Mesenchymal stem cell (in vitro differentiated cells and primary cell): ENCODE measurements around the gene MACROD2.

Source experiments
- DNase-seq: peaks from one replicate; pipeline ENCODE4 v3.0.0-alpha.2; 2013
- H2AFZ ChIP-seq: one replicate; pipeline ENCODE4 v1.6.1; 2013; ENCODE audit warnings: low read depth, mild to moderate bottlenecking, control low read depth, inconsistent platforms, low read length, moderate library complexity
- H2AK5ac ChIP-seq: 2 replicates; pipeline ENCODE4 v1.6.1; 2013; ENCODE audit warnings: low read length, moderate library complexity, mild to moderate bottlenecking, inconsistent platforms; ENCODE audit not compliant: severe bottlenecking
- H2BK120ac ChIP-seq: one replicate; pipeline ENCODE4 v1.6.1; 2013; ENCODE audit warnings: low read depth, mild to moderate bottlenecking, inconsistent platforms, low read length, moderate library complexity
- H2BK12ac ChIP-seq, 2 experiments: one replicate each; pipeline ENCODE4 v1.6.1; 2013; ENCODE audit warnings: inconsistent platforms in 2 of 2, low read length in 2 of 2, mild to moderate bottlenecking in 2 of 2, moderate library complexity in 2 of 2, control low read depth in 1 of 2
- H2BK15ac ChIP-seq: one replicate; pipeline ENCODE4 v1.6.1; 2013; ENCODE audit warnings: mild to moderate bottlenecking, low read depth, inconsistent platforms; ENCODE audit not compliant: poor library complexity, severe bottlenecking
- H2BK5ac ChIP-seq: 2 replicates; pipeline ENCODE4 v1.6.1; 2013; ENCODE audit warnings: low read depth, mild to moderate bottlenecking, low read length, control low read depth, inconsistent platforms; ENCODE audit not compliant: poor library complexity, severe bottlenecking
- H3K14ac ChIP-seq, 2 experiments: one replicate each; pipeline ENCODE4 v1.6.1; 2013; ENCODE audit warnings: inconsistent platforms in 2 of 2, low read length in 2 of 2, control low read depth in 1 of 2, mild to moderate bottlenecking in 1 of 2, moderate library complexity in 1 of 2
- H3K18ac ChIP-seq, 2 experiments: one replicate each; pipeline ENCODE4 v1.6.1; 2013; ENCODE audit warnings: inconsistent platforms in 2 of 2, low read length in 2 of 2, control low read depth in 1 of 2, low read depth in 1 of 2, mild to moderate bottlenecking in 1 of 2
- H3K23ac ChIP-seq, 2 experiments: one replicate each; pipeline ENCODE4 v1.6.1; 2013; ENCODE audit warnings: inconsistent platforms in 2 of 2, low read length in 2 of 2, mild to moderate bottlenecking in 2 of 2, moderate library complexity in 2 of 2, control low read depth in 1 of 2
- H3K27ac ChIP-seq: 2 replicates; pipeline ENCODE4 v1.5.1; 2013; ENCODE audit warnings: mild to moderate bottlenecking, moderate library complexity, low read length, control low read depth, inconsistent platforms; ENCODE audit not compliant: poor library complexity, severe bottlenecking
- H3K27me3 ChIP-seq, 2 experiments: 2 replicates each; pipeline versions ENCODE4 v1.6.1 to v1.7.0; 2013; ENCODE audit warnings: low read length in 2 of 2, mild to moderate bottlenecking in 2 of 2, moderate library complexity in 2 of 2, control low read depth in 1 of 2, inconsistent platforms in 1 of 2; ENCODE audit not compliant: control insufficient read depth in 1 of 2, insufficient read depth in 1 of 2
- H3K36me3 ChIP-seq, 2 experiments: 2 replicates each; pipeline versions ENCODE4 v1.6.1 to v1.7.0; 2013; ENCODE audit warnings: low read length in 2 of 2, control low read depth in 1 of 2, inconsistent platforms in 1 of 2, low read depth in 1 of 2, mild to moderate bottlenecking in 1 of 2; ENCODE audit not compliant: insufficient read depth in 2 of 2, control insufficient read depth in 1 of 2
- H3K4ac ChIP-seq, 2 experiments: one replicate each; pipeline ENCODE4 v1.6.1; 2013; ENCODE audit warnings: inconsistent platforms in 2 of 2, low read length in 2 of 2, mild to moderate bottlenecking in 2 of 2, moderate library complexity in 2 of 2, control low read depth in 1 of 2, low read depth in 1 of 2
- H3K4me1 ChIP-seq: 2 replicates; pipeline ENCODE4 v1.6.1; 2013; ENCODE audit warnings: low read depth, low read length, control low read depth; ENCODE audit not compliant: control insufficient read depth, insufficient read depth
- H3K4me2 ChIP-seq: 2 replicates; pipeline ENCODE4 v1.6.1; 2013; ENCODE audit warnings: low read length, mild to moderate bottlenecking, inconsistent platforms; ENCODE audit not compliant: poor library complexity, severe bottlenecking
- H3K4me3 ChIP-seq, 2 experiments: 2 replicates each; pipeline versions ENCODE4 v1.5.1 to v1.7.0; 2013; ENCODE audit warnings: low read length in 2 of 2, mild to moderate bottlenecking in 2 of 2, control low read depth in 1 of 2, low read depth in 1 of 2; ENCODE audit not compliant: insufficient read depth in 1 of 2
- H3K79me1 ChIP-seq: replicated peaks from 2 replicates; pipeline ENCODE4 v1.6.1; 2013; ENCODE audit warnings: mild to moderate bottlenecking, control low read depth, low read length, inconsistent platforms; ENCODE audit not compliant: poor library complexity, severe bottlenecking
- H3K9ac ChIP-seq: 2 replicates; pipeline ENCODE4 v1.7.0; 2013; ENCODE audit warnings: mild to moderate bottlenecking, low read length, moderate library complexity
- H3K9me3 ChIP-seq: 2 replicates; pipeline ENCODE4 v1.7.0; 2013; ENCODE audit warnings: mild to moderate bottlenecking, low read length; ENCODE audit not compliant: control insufficient read depth
- H4K8ac ChIP-seq: one replicate; pipeline ENCODE4 v1.6.1; 2013; ENCODE audit warnings: inconsistent platforms, mild to moderate bottlenecking, low read length, moderate library complexity
- H4K91ac ChIP-seq: one replicate; pipeline ENCODE4 v1.6.1; 2013; ENCODE audit warnings: mild to moderate bottlenecking, low read length, inconsistent platforms
- WGBS: methylation state at CpG from one replicate; pipeline ENCODE4 v1.1.7; 2013; ENCODE audit warnings: mixed read lengths; 5-methylcytosine and 5-hydroxymethylcytosine counted together

Gene MACROD2

GRCh38 chr20:14521016-14521415 is 525.7 kb downstream of the MACROD2 start:
- Histone ChIP-seq H3K9me3 (no peaks in the 10 kb centered on the region), H2BK12ac (no peak overlapping the region), H3K4me3 (no peak overlapping the region), H3K36me3 (no peaks in the 10 kb centered on the region), H2AFZ (no peak overlapping the region), H3K27me3 (no peaks in the 10 kb centered on the region), H3K4me2 (no peak overlapping the region), H3K9ac (no peak overlapping the region), H3K23ac (no peak overlapping the region), H2AK5ac (no peak overlapping the region), H2BK120ac (no peak overlapping the region), H3K4ac (no peak overlapping the region), H2BK15ac (no peak overlapping the region), H3K14ac (no peak overlapping the region), H4K8ac (no peak overlapping the region), H3K4me1 (no peaks in the 10 kb centered on the region), H4K91ac (no peak overlapping the region), H3K18ac (no peak overlapping the region), H3K27ac (no peak overlapping the region), H3K79me1 (no peaks in the 10 kb centered on the region), H2BK5ac (no peak overlapping the region)
- DNase-seq = no peak

GRCh38 chr20:14521436-14521835 is 526.1 kb downstream of the MACROD2 start:
- H2AFZ ChIP-seq = no peak overlapping the region
- H3K36me3 ChIP-seq = no peaks in the 10 kb centered on the region
- H3K4me1 ChIP-seq = no peaks in the 10 kb centered on the region
- no CpG with 5 or more reads among the region's 1 CpG for WGBS
- no peak overlapping the region for H2BK5ac ChIP-seq
- H2BK15ac ChIP-seq = no peak overlapping the region
- H3K9me3 ChIP-seq = no peaks in the 10 kb centered on the region
- H3K9ac ChIP-seq = no peak overlapping the region
- no peak overlapping the region for H3K4ac ChIP-seq
- DNase-seq = peak; percentile 26
- no peak overlapping the region for H3K4me2 ChIP-seq
- no peaks in the 10 kb centered on the region for H3K79me1 ChIP-seq
- no peak overlapping the region for H4K91ac ChIP-seq
- no peak overlapping the region for H3K23ac ChIP-seq
- H3K27ac ChIP-seq = no peak overlapping the region
- no peak overlapping the region for H3K18ac ChIP-seq
- H3K14ac ChIP-seq = no peak overlapping the region
- no peak overlapping the region for H2AK5ac ChIP-seq
- H2BK12ac ChIP-seq = no peak overlapping the region
- H2BK120ac ChIP-seq = no peak overlapping the region
- H3K27me3 ChIP-seq = no peaks in the 10 kb centered on the region
- H3K4me3 ChIP-seq = no peak overlapping the region
- H4K8ac ChIP-seq = no peak overlapping the region

GRCh38 chr20:14522595-14522994 is 527.3 kb downstream of the MACROD2 start:
- H3K27ac ChIP-seq = no peak overlapping the region
- H3K27me3 ChIP-seq = no peaks in the 10 kb centered on the region
- WGBS = 94% methylated on average over 3 of the region's 5 CpGs
- H3K4me2 ChIP-seq = no peak overlapping the region
- no peaks in the 10 kb centered on the region for H3K4me1 ChIP-seq
- H2AFZ ChIP-seq = no peak overlapping the region
- H3K23ac ChIP-seq = no peak overlapping the region
- no peaks in the 10 kb centered on the region for H3K36me3 ChIP-seq
- no peak for DNase-seq
- H3K79me1 ChIP-seq = no peaks in the 10 kb centered on the region
- H2BK5ac ChIP-seq = no peak overlapping the region
- no peak overlapping the region for H3K18ac ChIP-seq
- no peak overlapping the region for H4K8ac ChIP-seq
- H2AK5ac ChIP-seq = no peak overlapping the region
- H3K9me3 ChIP-seq = no peaks in the 10 kb centered on the region
- H4K91ac ChIP-seq = no peak overlapping the region
- no peak overlapping the region for H2BK120ac ChIP-seq
- H2BK12ac ChIP-seq = no peak overlapping the region
- no peak overlapping the region for H3K14ac ChIP-seq
- H3K4me3 ChIP-seq = no peak overlapping the region
- no peak overlapping the region for H2BK15ac ChIP-seq
- no peak overlapping the region for H3K9ac ChIP-seq
- no peak overlapping the region for H3K4ac ChIP-seq

GRCh38 chr20:14523090-14523489 is 527.8 kb downstream of the MACROD2 start:
- Histone ChIP-seq H3K4ac (no peak overlapping the region), H3K14ac (no peak overlapping the region), H4K8ac (no peak overlapping the region), H3K4me3 (no peak overlapping the region), H3K9ac (no peak overlapping the region), H3K9me3 (no peaks in the 10 kb centered on the region), H3K36me3 (no peaks in the 10 kb centered on the region), H2BK15ac (no peak overlapping the region), H2BK12ac (no peak overlapping the region), H4K91ac (no peak overlapping the region), H3K79me1 (no peaks in the 10 kb centered on the region), H3K18ac (no peak overlapping the region), H2BK5ac (no peak overlapping the region), H3K4me2 (no peak overlapping the region), H3K23ac (no peak overlapping the region), H3K4me1 (no peaks in the 10 kb centered on the region), H2AFZ (no peak overlapping the region), H2BK120ac (no peak overlapping the region), H2AK5ac (no peak overlapping the region), H3K27ac (no peak overlapping the region), H3K27me3 (no peaks in the 10 kb centered on the region)
- 67% methylated on average over 2 of the region's 4 CpGs for WGBS
- no peak for DNase-seq
